Smooth muscle cell (in vitro differentiated cells): ENCODE results near the gene IDE. TPM values are rescaled to one million over a fixed set of nuclear protein-coding genes. Genes with fewer than 3 reads are reported as not detected.

ENCODE experiments used
- DNase-seq: peaks from one replicate; lab custom pipeline; 2025; ENCODE audit not compliant: unreplicated experiment; lab: John Stamatoyannopoulos, UW
- H2AFZ ChIP-seq: fragments of 200-600 bp; sonication (generic); 2 replicates; pipeline ENCODE4 v1.6.0; 2016; ENCODE audit warnings: antibody characterized with exemption, low read depth, mild to moderate bottlenecking
- H3F3A ChIP-seq: fragments of 200-600 bp; sonication (generic); 2 replicates; pipeline ENCODE4 v1.6.0; 2017; ENCODE audit warnings: antibody characterized with exemption, low read depth
- H3K27ac ChIP-seq: fragments of 200-600 bp; sonication (generic); 2 replicates; pipeline ENCODE4 v1.5.1; 2016; ENCODE audit warnings: low read depth, mild to moderate bottlenecking
- H3K27me3 ChIP-seq: fragments of 200-600 bp; sonication (generic); 2 replicates; pipeline ENCODE4 v1.6.1; 2016; ENCODE audit warnings: low read depth, mild to moderate bottlenecking
- H3K36me3 ChIP-seq: fragments of 200-600 bp; sonication (generic); 2 replicates; pipeline ENCODE4 v1.5.1; 2016; ENCODE audit warnings: low read depth
- H3K4me1 ChIP-seq: fragments of 200-600 bp; sonication (generic); 2 replicates; pipeline ENCODE4 v1.5.1; 2016; ENCODE audit warnings: low read depth
- H3K4me2 ChIP-seq: fragments of 200-600 bp; sonication (generic); 2 replicates; pipeline ENCODE4 v1.6.0; 2016; ENCODE audit warnings: mild to moderate bottlenecking
- H3K4me3 ChIP-seq: fragments of 200-600 bp; sonication (generic); 2 replicates; pipeline ENCODE4 v1.5.1; 2016; ENCODE audit warnings: mild to moderate bottlenecking
- H3K79me2 ChIP-seq: fragments of 200-600 bp; sonication (generic); 2 replicates; pipeline ENCODE4 v1.6.0; 2016; ENCODE audit warnings: low read depth, mild to moderate bottlenecking
- H3K9ac ChIP-seq: fragments of 200-600 bp; sonication (generic); 2 replicates; pipeline ENCODE4 v1.6.0; 2016; ENCODE audit warnings: low read depth
- H3K9me3 ChIP-seq: fragments of 200-600 bp; sonication (generic); replicated peaks from 2 replicates; pipeline ENCODE4 v1.5.1; 2016; ENCODE audit warnings: low read depth
- H4K20me1 ChIP-seq: fragments of 200-600 bp; sonication (generic); 2 replicates; pipeline ENCODE4 v1.6.0; 2016; ENCODE audit warnings: low read depth
- CTCF ChIP-seq: fragments of 200-600 bp; sonication (generic); IDR thresholded peaks from 2 replicates; pipeline ENCODE4 v1.5.1; 2017; ENCODE audit warnings: borderline replicate concordance, mild to moderate bottlenecking, antibody characterized with exemption; ENCODE audit not compliant: insufficient read depth, poor library complexity, severe bottlenecking
- WGBS: methylation state at CpG from one replicate; pipeline ENCODE4 v1.1.7; 2016; ENCODE audit warnings: low lambda C conversion rate; 5-methylcytosine and 5-hydroxymethylcytosine counted together
- polyA plus RNA-seq: library from polyadenylated mRNA; unstranded; fragments of >200 nt; fragmentation: Nextera tagmentation; extraction: Ambion mirVana; gene quantifications from 2 replicates; pipeline ENCODE4 v1.2.1, GENCODE V29; 2016
- total RNA-seq: library from RNA; depleted of rRNA; stranded (reverse); fragments of >200 nt; gene quantifications from 2 replicates; pipeline ENCODE4 v1.2.3, GENCODE V29; 2014

IDE gene
- total and polyA plus RNA-seq, 2 experiments from 2014 or later = 12.8 to 30.6 TPM

- no peak for TF ChIP-seq CTCF
- Histone ChIP-seq H2AFZ (peak overlapping the region; percentile 67), H3K4me1 (peaks cover 3% of the 10 kb centered on the region), H3K9ac (no peak overlapping the region), H3F3A (no peaks in the 10 kb centered on the region), H3K27me3 (peaks cover 24% of the 10 kb centered on the region), H3K79me2 (no peaks in the 10 kb centered on the region), H3K4me3 (peak overlapping the region; percentile 47), H3K36me3 (no peaks in the 10 kb centered on the region), H3K9me3 (no peaks in the 10 kb centered on the region), H3K4me2 (peak overlapping the region; percentile 83), H4K20me1 (no peaks in the 10 kb centered on the region), H3K27ac (no peak overlapping the region)
- 30% methylated on average over 44 of the region's 46 CpGs for WGBS
- no peak for DNase-seq
These were observed 153.2 kb downstream of the IDE start for GRCh38 chr10:92420546-92421275.

GRCh38 chr10:92419740-92420545 lies 153.9 kb downstream of the IDE start:
- no peaks in the 10 kb centered on the region for H3K36me3 ChIP-seq
- H3K4me3 ChIP-seq = peak overlapping the region; percentile 47
- TF ChIP-seq CTCF = peak; percentile 13
- no peaks in the 10 kb centered on the region for H3K79me2 ChIP-seq
- no peak for DNase-seq
- H3F3A ChIP-seq = no peaks in the 10 kb centered on the region
- H4K20me1 ChIP-seq = no peaks in the 10 kb centered on the region
- WGBS = 27% methylated on average over 34 of the region's 34 CpGs
- H3K9me3 ChIP-seq = no peaks in the 10 kb centered on the region
- H3K4me1 ChIP-seq = peaks cover 3% of the 10 kb centered on the region
- no peak overlapping the region for H3K27ac ChIP-seq
- H3K4me2 ChIP-seq = peak overlapping the region; percentile 83
- no peak overlapping the region for H3K9ac ChIP-seq
- peaks cover 24% of the 10 kb centered on the region for H3K27me3 ChIP-seq
- peak overlapping the region; percentile 67 for H2AFZ ChIP-seq

- Histone ChIP-seq H3K9ac (no peak overlapping the region), H3K4me1 (peaks cover 3% of the 10 kb centered on the region)
- TF ChIP-seq CTCF = no peak
These were observed 155.0 kb downstream of the IDE start for GRCh38 chr10:92418891-92419290.

More at GRCh38 chr10:92418891-92419290, 155.0 kb downstream of the IDE start:
- H3K79me2 ChIP-seq = no peaks in the 10 kb centered on the region
- no peak overlapping the region for H3K27ac ChIP-seq
- H3K4me3 ChIP-seq = no peak overlapping the region
- 80% methylated on average over 7 of the region's 7 CpGs for WGBS
- no peak overlapping the region for H2AFZ ChIP-seq
- H3F3A ChIP-seq = no peaks in the 10 kb centered on the region
- H3K27me3 ChIP-seq = peaks cover 24% of the 10 kb centered on the region
- no peaks in the 10 kb centered on the region for H3K36me3 ChIP-seq
- no peak for DNase-seq
- H3K4me2 ChIP-seq = no peak overlapping the region
- no peaks in the 10 kb centered on the region for H4K20me1 ChIP-seq
- H3K9me3 ChIP-seq = no peaks in the 10 kb centered on the region
